Tibial artery (tissue), 4 donors: ENCODE results near the gene ZBTB43.
A peak's percentile ranks its signal among the peaks of the same experiment; 100 is the strongest.
"Not testable (repeated sequence)": the region's sequence is repeated elsewhere in the genome, so short reads cannot be mapped to it uniquely, and the experiment has no call there.

Experiments
- DNase-seq, 2 donors: peaks; one replicate each; pipeline ENCODE4 v3.0.0-alpha.2; 2019
- H3K27ac ChIP-seq, 2 donors: fragments of 200-600 bp; sonication (generic) in 1 of 2; 1 replicate in 1 of 2; 2 replicates in 1 of 2; pipeline ENCODE4 v1.5.1; 2018 to 2019; ENCODE audit warnings: mild to moderate bottlenecking in 1 of 2
- H3K27me3 ChIP-seq, 2 donors: fragments of 200-600 bp; sonication (generic) in 1 of 2; one replicate each; pipeline versions ENCODE4 v1.5.1 to v1.6.0; 2016 to 2019
- H3K36me3 ChIP-seq, 3 donors: fragments of 200-600 bp; sonication (generic) in 2 of 3; one replicate each; pipeline ENCODE4 v1.5.1; 2016 to 2019; ENCODE audit warnings: mild to moderate bottlenecking in 2 of 3
- H3K4me1 ChIP-seq, 4 donors: fragments of 200-600 bp; sonication (generic) in 2 of 4; 1 replicate in 3 of 4; 2 replicates in 1 of 4; pipeline ENCODE4 v1.5.1; 2016 to 2019
- H3K4me3 ChIP-seq, 2 donors: fragments of 200-600 bp; sonication (generic) in 1 of 2; 1 replicate in 1 of 2; 2 replicates in 1 of 2; pipeline ENCODE4 v1.5.1; 2018 to 2019; ENCODE audit warnings: mild to moderate bottlenecking in 2 of 2
- H3K9me3 ChIP-seq, 3 donors: fragments of 200-600 bp; sonication (generic) in 1 of 3; one replicate each; pipeline ENCODE4 v1.5.1; 2016 to 2019
- CTCF ChIP-seq, 2 experiments: fragments of 200-600 bp in 1 of 2; fragments of 450-650 bp in 1 of 2; IDR thresholded peaks; one replicate each; pipeline ENCODE4 v1.5.1; 2017 to 2019; ENCODE audit warnings: antibody characterized with exemption in 2 of 2, mild to moderate bottlenecking in 1 of 2, moderate library complexity in 1 of 2
- intact Hi-C: fragments of 100-400 bp; cut with DNase I; formaldehyde crosslinking; loops from one replicate; pipeline ENCODE4 v1.15.0; 2023; ENCODE audit warnings: low total_unique reads

ZBTB43 gene

GRCh38 chr9:126814091-126814490 is 9.3 kb downstream of the ZBTB43 start:
- peaks cover 0 to 5% (median 0%) of the 10 kb centered on the region in 4 donors for H3K4me1 ChIP-seq
- H3K27me3 ChIP-seq: no peaks in the 10 kb centered on the region
- no peak overlapping the region for H3K27ac ChIP-seq

DNA sequence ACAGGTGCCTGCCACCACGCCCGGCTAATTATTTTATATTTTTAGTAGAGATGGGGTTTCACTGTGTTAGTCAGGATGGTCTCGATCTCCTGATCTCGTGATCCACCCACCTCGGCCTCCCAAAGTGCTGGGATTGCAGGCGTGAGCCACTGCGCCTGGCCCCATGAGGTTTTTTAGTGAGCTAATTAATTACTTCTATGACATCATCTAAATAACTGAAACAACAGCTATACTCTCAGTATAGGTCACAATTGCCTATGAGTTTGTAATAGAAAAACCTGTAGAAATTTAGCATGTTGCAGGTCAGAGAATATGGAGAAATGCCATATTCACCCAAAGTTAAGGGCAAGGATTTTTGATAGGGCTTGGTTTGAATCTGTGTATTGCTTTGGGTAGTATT is 12.8 kb downstream of the ZBTB43 start:
- DNase-seq, intact Hi-C loops, H3K27me3 ChIP-seq, H3K4me1 ChIP-seq, H3K27ac ChIP-seq, H3K4me3 ChIP-seq: not testable (repeated sequence)
- Histone ChIP-seq H3K36me3 (peaks cover 36 to 73% (median 56%) of the 10 kb centered on the region in 3 donors), H3K9me3 (peaks cover 3 to 17% (median 11%) of the 10 kb centered on the region in 3 donors)

More at GRCh38 chr9:126814091-126814490, 9.3 kb downstream of the ZBTB43 start:
- H3K36me3 ChIP-seq: peaks cover 35 to 84% (median 58%) of the 10 kb centered on the region in 3 donors
- intact Hi-C loops: no loop called here
- H3K9me3 ChIP-seq: peaks cover 3 to 17% (median 11%) of the 10 kb centered on the region in 3 donors
- DNase-seq: no peak
- no peak overlapping the region for H3K4me3 ChIP-seq
- TF ChIP-seq CTCF (IDR thresholded peaks at IDR 0.05): no peak

- Histone ChIP-seq H3K36me3 (peaks cover 32 to 70% (median 49%) of the 10 kb centered on the region in 3 donors), H3K4me3 (no peak overlapping the region), H3K27me3 (no peaks in the 10 kb centered on the region), H3K4me1 (peaks cover 0 to 5% (median 2%) of the 10 kb centered on the region in 4 donors), H3K27ac (no peak overlapping the region), H3K9me3 (peaks cover 3 to 17% (median 11%) of the 10 kb centered on the region in 3 donors)
- intact Hi-C loops: no loop called here
- DNase-seq: no peak
- no peak for TF ChIP-seq CTCF (IDR thresholded peaks at IDR 0.05)
Measured at GRCh38 chr9:126818482-126818881, 13.6 kb downstream of the ZBTB43 start.

DNA sequence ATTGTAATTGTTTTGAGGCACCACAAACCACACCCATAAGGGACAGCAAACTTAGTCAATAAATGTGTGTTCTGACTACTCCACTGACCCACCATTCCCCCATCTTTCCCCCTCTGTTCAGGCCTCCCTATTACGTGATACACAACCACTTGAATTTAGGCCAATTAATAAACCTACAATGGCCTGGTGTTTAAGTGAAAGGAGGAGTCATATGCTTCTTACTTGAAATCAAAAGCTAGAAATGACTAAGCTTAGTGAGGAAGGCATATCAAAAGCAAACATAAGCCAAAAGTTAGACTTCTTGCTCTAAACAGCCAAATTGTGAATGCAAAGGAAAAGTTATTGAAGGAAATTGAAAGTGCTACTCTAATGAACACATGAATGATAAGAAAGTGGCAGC is 14.6 kb downstream of the ZBTB43 start:
- Histone ChIP-seq H3K36me3 (peaks cover 26 to 60% (median 45%) of the 10 kb centered on the region in 3 donors), H3K4me3 (no peak overlapping the region), H3K27me3 (no peaks in the 10 kb centered on the region), H3K27ac (no peak overlapping the region), H3K4me1 (peaks cover 0 to 5% (median 2%) of the 10 kb centered on the region in 4 donors), H3K9me3 (peaks cover 3 to 11% (median 11%) of the 10 kb centered on the region in 3 donors)
- intact Hi-C loops: no loop called here
- no peak for TF ChIP-seq CTCF (IDR thresholded peaks at IDR 0.05)
- DNase-seq: no peak

DNA sequence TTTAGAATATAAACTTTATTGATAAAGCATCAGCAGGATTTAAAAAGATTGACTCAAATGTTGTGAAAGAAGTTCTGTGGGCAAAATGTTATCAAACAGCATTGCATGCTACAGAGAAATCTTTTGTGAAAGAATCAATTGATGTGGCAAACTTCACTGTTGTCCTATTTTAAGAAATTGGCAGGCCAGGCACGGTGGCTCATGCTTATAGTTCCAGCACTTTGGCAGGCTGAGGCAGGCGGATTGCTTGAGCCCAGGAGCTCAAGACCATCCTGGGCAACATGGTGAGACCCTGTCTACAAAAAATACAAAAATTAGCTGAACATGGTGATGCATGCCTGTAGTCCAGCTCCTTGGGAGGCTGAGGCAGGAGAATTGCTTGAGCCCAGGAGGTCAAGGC is 17.4 kb downstream of the ZBTB43 start:
- Histone ChIP-seq H3K4me3 (no peak overlapping the region), H3K9me3 (peaks cover 3 to 11% (median 7%) of the 10 kb centered on the region in 3 donors), H3K27ac (no peak overlapping the region), H3K4me1 (peaks cover 0 to 5% (median 2%) of the 10 kb centered on the region in 4 donors), H3K27me3 (no peaks in the 10 kb centered on the region), H3K36me3 (peaks cover 15 to 52% (median 29%) of the 10 kb centered on the region in 3 donors)
- intact Hi-C loops: no loop called here
- no peak for TF ChIP-seq CTCF (IDR thresholded peaks at IDR 0.05)
- DNase-seq: no peak

DNA sequence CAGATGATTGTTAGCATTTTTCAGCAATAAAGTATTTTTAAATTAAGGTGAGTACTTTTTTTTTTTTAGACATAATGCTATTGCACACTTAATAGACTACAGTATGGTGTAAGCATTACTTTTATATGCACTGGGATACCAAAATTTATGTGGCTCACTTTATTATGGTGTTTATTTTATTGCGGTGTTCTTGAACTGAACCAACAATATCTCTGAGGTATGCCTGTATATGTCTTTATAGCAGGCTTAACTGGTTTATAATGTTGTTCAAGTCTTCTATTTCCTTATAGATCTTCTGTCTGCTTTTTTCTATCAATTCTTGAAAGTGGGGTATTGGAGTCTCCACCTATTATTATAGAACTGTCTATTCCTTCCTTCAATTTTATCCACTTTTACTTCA is 18.0 kb downstream of the ZBTB43 start:
- Histone ChIP-seq H3K36me3 (peaks cover 15 to 46% (median 28%) of the 10 kb centered on the region in 3 donors), H3K27ac (no peak overlapping the region), H3K27me3 (no peaks in the 10 kb centered on the region), H3K9me3 (peaks cover 3 to 9% (median 7%) of the 10 kb centered on the region in 3 donors), H3K4me1 (peaks cover 0 to 5% (median 2%) of the 10 kb centered on the region in 4 donors), H3K4me3 (no peak overlapping the region)
- no peak for DNase-seq
- TF ChIP-seq CTCF (IDR thresholded peaks at IDR 0.05): no peak
- intact Hi-C loops: no loop called here

- H3K27ac ChIP-seq, H3K4me3 ChIP-seq, H3K4me1 ChIP-seq, intact Hi-C loops, H3K27me3 ChIP-seq, H3K9me3 ChIP-seq: not testable (repeated sequence)
- DNase-seq: peak in 1 of 2 donors; percentile 7
- H3K36me3 ChIP-seq: peaks cover 4 to 37% (median 19%) of the 10 kb centered on the region in 3 donors
Measured at GRCh38 chr9:126824052-126824451, 19.2 kb downstream of the ZBTB43 start.
